Renal cortical epithelial cell (primary cell): ENCODE data around the gene SRGAP2. TPM values are rescaled to one million over a fixed set of nuclear protein-coding genes. Genes with fewer than 3 reads are reported as not detected.
"Not testable (repeated sequence)": the region's sequence is repeated elsewhere in the genome, so short reads cannot be mapped to it uniquely, and the experiment has no call there.

ENCODE experiments used
- DNase-seq: peaks from one replicate; pipeline ENCODE4 v3.0.0-alpha.2; 2011; ENCODE audit warnings: low read depth
- total RNA-seq: library from RNA; depleted of rRNA; stranded (reverse); fragments of >200 nt; gene quantifications from 2 replicates; pipeline ENCODE4 v1.2.3, GENCODE V29; 2014

SRGAP2 gene
- total RNA-seq, 1 donor from 2014 or later: 56.9 TPM

DNA sequence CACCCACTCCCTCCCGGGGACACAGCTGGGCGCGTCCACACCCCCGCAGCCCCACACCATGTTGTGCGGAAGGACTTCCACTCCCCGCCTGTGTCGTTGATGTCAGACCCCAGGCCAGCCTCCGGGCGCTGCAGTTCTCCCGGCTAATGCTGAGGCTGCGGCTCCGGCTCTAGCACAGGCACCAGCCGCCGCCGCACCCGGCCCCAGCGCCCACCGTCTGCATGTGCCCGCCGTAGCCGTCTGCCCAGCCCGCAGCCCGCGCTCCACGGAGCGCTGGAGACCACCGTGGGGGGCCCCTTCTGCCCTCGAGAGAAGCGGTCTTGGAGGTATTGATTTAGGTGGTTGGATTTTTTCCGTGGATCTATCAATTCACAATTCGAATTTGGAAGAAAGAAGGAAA is 2.2 kb downstream of the SRGAP2 start:
- DNase-seq: not testable (repeated sequence)

DNA sequence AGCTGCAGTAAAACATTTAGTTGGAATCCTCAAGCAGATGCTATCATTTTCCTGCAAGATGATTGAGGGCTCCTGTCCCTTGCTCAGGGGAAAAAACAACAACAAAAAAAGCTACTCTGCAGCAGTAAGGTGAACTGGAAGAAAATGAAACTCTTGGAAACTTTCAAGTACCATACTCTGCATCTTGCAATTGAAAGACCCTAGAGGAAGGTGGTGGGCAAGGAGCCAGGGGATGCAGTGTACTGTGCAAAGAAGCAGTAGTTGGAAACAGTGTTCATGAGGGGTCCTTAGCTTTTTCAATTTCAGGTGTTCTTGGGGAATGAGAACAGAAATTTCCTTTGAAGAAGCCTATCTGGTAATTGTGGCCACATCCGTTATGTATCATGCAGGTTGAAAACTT is 7.5 kb downstream of the SRGAP2 start:
- DNase-seq: not testable (repeated sequence)

DNA sequence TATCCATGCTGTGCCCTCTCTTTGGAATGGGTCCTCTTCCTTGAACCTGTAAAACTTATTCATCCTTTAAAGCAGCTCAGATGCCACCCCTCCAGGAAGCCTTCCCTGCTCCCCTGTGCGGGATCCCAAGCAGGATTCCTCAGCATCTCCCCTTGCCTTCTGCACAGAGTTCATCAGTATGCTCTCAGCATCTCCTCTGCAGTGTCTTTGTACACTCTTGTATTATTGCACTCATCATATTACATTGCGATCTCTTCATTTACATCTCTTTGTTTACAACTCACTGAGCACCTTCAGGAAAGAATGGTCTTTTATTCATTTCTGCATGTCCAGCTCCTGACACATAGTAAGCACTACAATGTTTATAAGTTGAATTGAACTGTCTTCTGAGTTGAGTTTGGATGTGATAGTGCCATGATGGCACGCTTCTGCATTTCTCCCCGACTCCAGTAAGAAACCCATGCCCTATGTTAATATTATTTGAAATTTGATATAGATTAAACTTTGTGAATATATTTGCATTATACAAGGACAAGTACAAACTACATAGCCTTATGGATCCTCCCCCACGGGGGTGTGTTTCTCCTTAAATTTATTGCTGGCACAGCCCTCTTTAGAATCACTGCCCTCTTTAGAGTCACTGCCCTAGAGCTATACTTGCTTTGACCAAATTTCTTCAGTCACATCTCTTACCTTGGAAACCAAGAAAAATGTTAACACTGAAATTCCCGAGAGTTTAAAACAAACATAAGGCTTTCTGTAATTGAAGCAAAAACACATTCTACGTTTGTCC is 12.5 kb downstream of the SRGAP2 start:
- DNase-seq: not testable (repeated sequence)

DNA sequence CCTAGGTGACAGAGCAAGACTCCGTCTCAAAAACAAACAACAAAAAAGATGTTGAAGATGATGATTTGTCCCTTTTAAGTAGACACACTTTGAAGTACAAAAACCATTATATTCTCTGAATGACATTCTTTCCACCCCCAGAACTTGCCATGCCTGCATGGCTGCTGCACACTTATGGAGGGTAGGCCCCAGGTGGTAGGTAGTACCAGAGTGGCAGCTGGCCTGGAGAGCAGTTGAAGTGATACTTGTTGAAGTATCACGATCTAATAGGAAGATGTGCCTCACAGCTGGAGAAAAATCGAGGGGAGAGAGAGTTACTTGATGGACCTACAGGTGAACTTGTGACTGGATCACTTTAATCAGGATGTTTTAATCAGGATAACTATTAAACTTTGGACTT is 14.9 kb downstream of the SRGAP2 start:
- not testable (repeated sequence) for DNase-seq

DNA sequence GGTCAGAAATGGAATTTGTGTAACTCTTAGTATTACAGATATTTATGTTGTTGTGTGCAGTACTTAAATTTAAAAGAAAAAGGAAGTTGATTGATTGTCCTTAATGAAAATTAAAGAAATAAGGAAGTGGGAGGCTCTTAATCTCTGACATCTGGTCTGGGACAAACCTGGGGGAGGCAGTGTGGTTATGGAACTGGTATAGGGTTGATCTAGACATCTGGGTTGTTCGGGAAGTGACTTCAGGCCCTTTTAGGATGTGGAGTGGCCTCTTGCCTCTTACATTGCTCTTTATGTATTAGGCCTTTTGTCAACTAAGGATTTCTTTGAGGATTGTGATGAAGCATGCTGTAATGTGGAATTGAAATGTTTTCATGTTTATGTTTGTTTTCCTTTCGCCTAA is 15.4 kb downstream of the SRGAP2 start:
- not testable (repeated sequence) for DNase-seq

DNA sequence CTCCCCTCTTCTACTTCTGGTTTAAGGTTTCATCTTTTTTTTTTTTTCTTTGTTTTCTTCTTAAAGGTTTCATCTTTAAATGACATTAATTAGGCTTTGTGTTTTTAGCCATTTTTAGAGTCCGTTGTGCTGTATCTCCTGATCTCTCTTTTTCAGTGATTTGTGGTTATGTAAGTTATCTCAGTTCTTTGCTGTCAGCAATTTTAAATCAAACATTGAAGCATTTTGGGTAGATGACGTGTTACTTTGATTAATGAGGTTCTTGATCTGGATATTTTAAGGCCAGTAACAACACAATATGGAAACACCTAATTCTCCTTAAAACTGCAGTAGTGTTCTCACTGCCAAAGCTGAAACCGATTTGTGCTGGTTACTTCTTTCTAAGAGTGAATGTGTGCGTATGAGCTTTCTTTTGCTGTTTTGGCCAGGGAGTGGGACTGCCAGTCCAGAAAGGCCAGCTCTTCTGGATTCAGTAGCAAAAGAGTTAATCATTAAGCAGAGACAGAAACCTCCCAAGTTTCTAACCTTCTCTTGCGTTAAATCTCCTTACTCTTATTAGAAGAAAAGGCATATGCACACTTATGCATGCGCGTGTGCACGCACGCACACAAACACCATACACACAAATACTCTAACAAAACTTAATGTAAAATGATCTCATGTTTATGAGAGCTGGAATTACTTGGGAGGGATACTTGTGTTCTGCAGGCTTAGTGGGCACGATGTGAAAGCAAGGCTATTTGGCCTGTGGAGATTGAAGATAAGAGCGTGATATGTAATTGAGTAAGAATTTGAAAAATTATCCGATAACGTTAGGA is 16.4 kb downstream of the SRGAP2 start:
- DNase-seq: not testable (repeated sequence)

DNA sequence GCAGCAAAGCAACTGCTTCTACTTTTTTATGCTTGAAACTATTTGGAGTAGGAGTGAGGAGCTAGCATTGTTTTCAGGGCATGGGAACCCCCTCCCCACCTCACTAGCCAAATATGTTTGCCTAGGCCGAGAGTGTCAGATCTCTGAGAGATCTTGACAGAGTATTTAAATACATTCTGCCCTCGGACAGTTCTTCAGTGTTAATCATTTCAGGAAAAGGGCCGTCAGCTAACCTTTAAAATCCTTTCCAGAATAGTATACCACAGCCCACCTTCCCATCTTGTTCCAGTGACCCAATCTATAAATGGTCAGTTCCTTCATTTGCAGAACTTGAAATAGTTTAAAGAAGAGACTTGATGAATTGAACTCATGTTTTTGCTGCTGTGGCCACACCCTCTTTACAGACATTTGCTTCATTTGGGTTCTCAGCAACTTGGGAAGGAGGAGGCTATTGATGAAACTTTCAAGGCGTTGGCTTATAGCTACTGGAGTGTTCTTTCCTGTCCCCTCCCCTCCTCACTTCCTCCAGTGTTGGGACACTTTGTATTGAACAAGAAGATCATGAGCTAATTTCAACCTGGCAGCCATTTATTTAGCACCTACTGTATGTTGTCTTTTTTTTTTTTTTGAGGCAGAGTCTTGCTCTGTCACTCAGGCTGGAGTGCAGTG is 17.1 kb downstream of the SRGAP2 start:
- not testable (repeated sequence) for DNase-seq

DNA sequence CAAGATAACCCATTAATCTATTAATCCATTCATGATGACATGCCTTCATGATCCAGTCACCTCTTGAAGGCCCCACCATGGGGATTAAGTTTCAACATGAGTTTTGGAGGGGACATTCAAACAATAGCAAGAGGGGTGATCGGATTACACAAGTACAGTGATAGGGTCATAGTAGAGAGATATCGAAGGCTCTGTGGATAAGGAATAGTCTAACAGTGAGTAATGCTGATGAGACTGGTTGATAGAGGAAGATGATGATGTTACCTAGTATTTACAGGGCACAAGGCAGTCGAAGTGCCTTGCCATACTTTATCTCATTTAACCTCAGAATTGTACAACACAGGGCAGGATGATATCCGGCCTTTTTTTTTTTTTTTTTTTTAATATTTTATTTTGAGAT is 18.2 kb downstream of the SRGAP2 start:
- DNase-seq: not testable (repeated sequence)

DNA sequence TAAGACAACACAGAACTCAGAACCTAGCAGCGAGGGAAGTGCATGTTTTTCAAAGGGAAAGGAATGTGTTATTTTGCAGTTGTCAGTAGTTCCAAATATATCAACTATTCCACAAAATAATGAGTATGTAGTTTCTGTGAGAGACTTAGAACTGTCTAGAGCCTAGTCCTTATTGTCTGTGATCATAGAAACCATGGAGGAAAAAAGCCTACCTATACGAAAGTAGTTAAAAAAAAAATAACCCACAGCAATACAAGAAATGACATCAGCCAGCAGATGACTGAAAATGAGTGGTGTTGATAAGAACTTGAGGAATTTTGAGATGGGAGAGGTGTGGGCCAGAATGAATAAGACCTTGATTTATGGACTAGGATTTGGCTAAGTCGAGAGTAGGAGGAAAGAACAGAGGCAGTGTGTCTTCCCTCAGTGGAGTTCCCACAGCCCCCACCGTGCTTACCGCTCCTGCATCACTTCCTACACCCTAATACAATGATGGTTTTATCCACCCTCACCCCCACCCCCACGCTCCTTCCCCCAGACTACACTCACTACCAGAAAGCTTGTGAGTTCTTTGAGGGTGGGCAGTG is 20.9 kb downstream of the SRGAP2 start:
- DNase-seq: not testable (repeated sequence)

DNA sequence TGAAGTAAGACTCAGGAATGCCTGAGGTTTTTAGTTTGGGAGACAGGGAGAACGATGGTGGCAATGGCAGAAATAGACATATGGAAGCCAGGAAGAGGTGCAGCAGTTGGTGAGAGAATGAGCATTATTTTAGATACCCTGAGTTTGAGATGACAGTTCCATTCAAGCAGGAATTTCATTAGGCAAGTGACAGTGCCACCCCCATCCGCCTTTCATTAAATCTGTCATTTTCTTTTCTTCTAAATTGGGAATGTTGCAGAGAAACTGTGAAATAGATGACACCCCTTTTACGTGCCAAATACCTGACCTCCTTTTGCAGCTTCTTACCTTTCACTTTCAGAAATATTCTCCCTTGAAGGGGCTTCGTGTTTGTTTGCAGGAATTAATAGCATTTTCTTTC is 22.0 kb downstream of the SRGAP2 start:
- DNase-seq: not testable (repeated sequence)

DNA sequence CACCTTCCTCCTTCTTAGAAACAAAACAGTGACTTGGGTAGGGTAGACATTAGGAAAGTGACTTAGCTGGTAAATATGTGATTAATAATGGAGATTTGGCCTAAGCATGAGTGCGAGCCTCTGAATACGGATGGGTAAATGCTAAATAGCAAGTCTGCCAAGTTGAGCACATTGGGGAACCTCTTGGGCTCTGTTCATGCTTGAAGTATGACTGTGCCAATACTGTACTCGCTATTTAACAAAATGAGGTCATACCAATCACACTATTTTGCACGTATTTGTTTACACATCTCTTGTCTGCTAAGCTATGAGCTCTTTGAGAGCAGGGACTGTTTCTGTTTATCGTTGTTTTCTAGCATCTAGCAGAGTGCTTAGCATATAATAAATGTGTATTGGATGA is 23.5 kb downstream of the SRGAP2 start:
- DNase-seq: not testable (repeated sequence)

DNA sequence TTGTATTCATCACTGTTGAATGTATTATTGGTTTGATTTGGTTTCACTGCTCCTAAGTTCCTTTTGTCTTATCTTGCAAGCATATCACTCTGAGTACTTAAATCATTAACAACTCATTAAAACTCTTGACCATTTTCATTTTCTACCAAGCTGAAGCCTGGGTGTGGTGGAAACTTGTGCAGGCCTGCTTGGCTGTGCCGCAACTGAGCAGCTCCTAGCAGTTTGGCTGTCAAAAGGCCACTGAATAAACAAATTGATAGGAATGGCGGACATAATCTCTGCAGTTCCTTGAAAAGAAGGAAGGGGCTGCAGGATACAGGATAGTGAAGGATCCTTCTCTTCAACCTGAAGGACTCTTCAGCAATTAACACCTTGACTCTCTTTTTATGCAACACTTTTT is 25.9 kb downstream of the SRGAP2 start:
- not testable (repeated sequence) for DNase-seq

DNA sequence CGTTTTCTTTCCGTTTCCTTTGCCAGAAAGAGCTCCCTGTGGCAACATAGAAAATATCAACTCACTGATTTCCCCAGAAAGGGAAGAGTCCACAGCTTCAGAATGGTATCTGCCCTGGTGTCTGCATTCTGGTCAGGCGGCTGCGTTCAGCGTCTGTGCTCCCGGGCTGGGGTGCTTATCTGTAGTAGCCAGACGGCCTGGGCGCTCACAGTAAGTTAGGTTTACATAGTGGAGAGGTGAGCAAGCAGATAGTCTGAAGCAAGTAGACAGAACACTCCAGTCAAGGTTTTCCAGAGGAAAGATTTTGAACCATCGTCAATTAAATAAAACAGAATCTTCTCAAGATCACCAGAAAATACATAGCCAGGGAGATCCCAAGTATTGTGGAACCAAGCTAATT is 28.6 kb downstream of the SRGAP2 start:
- DNase-seq: not testable (repeated sequence)

DNA sequence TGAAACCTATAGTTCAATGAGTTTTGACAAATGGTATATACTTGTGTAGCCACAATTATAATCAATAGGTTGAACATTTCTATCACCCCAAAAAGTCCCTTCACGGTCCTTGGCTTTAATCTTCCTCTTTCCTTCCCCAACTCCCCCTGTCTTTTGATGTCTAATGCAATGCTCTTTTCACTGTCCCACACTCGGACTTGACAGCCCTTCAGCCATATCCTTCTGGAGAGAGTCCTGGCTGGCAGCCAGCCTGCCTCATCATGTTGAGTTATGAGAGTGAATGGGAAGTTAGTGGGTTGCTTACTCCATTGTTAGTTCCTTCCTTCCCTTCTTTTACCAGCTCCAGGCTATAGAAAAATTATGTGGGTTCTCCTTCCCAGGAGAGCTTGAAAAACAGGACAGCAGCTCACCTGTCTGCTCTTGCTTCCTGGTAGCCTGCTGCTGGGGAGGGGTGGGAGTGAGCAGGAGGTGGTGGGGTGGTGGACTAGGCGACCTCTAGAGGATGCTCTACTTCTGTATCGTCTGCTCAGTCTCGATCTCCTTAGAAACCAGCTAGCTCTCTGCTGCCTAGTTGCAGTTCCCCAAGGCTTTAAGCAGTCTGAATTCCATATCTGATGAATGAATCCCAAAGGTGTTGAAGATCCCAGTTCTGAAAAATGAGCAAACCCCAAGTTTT is 29.8 kb downstream of the SRGAP2 start:
- DNase-seq: not testable (repeated sequence)

DNA sequence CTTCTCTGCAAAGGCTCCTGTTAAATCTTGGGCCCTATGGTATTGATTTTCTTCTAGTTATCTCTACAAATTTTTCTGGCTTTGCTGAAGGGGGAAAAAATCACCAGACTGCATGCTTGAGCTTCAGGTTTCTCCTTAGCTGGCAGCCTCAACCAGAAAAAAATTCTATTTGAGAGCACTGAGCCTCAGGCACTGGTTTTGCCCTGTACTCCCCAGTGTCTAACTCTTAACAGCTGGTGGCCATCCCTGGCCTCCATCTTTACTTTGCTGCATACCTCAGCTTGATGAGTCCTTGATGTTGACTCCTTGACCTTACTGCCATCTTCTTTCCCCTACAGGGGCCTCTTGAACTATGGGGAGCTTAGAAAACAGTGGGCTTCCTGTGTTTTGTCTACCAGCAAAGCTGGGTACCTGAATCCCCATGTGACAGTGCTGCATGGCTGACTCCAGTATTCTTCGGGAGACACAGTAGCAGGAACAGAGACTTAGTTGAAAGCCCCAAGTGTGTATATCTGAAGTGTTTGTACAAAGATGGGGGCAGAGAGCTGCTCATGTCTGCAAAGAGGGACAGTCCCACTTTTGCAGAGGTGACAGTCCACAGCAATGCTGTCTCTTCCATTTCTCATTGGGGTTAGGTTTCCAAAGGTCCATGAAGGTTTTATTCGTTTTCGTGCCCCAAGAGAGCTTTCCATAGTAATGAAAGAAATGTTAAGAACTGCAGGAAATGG is 31.0 kb downstream of the SRGAP2 start:
- not testable (repeated sequence) for DNase-seq

DNA sequence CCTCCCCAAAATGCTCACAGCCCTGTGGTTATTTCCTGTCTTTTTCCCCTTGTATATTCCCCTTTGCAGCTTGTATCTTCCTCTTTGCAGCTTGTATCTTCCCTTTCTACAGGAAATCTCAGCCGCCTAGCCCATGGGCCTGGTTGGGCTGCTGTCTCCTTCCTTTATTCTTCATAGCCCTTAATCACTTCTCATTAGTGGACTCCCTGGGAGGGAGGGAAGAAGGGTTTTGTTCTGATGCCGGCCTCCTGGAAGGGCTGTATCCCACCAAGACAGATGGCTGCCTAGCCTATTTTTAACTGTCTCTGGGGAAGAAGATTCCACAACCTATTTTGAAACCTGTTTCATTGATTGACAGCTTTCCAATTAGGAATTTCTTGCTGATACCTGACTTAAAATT is 31.8 kb downstream of the SRGAP2 start:
- DNase-seq: not testable (repeated sequence)

DNA sequence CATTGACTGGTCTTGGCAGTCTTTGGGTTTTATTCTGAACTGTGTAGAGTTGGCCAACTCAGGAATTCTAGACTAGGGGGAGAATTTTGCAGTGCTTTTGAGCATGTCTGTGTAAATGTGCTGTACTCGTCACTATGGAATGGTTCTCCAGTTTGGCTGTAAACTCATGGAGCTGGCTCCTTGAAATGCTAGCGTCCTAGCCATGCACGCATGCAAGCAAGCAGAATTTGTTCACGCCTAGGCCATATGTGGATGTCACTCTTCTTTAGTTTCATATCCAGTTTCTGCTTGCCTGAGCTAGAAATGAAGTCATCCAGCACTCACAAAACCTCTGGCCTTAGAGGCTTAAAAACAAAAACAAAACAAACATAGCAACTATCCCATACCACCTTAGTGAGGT is 36.9 kb downstream of the SRGAP2 start:
- DNase-seq: not testable (repeated sequence)

DNA sequence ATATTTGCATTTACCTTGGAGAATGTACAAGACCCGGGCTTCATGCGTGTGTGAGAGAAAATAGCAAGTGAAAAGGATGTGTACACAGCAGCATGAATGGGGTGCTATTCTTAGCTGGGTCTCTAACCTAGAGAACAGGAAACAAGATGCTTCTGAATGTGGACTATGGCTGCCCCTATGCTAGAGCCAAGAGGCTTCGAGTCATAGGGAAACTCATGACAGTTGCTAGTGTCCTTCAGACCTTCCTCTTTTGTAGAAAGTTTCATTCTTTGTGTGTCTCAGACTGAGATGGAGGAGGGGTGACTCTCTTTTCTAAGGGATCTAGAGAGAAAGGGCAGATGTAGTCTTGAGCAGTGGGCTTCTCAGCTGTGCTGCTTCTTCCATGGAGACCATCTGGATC is 40.0 kb downstream of the SRGAP2 start:
- not testable (repeated sequence) for DNase-seq

DNA sequence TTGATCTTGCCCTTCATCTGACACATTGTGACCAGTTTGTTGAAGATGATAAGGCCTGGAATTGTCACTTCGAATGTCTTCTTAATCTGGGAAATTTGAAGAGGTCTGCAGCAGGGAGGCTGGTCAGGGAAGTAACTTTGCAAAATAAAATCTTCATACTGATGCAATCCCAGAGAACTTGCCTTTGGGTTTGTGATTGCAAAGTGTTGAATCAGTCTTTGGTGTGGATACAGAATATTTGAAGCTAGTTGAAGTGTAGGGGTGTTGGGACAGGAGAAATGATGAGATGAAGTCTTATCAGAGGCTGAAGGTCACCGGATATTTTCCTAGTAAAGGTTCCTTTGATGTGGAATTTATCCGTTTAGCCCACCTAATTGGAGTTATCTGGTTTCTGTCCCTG is 42.1 kb downstream of the SRGAP2 start:
- DNase-seq: not testable (repeated sequence)

DNA sequence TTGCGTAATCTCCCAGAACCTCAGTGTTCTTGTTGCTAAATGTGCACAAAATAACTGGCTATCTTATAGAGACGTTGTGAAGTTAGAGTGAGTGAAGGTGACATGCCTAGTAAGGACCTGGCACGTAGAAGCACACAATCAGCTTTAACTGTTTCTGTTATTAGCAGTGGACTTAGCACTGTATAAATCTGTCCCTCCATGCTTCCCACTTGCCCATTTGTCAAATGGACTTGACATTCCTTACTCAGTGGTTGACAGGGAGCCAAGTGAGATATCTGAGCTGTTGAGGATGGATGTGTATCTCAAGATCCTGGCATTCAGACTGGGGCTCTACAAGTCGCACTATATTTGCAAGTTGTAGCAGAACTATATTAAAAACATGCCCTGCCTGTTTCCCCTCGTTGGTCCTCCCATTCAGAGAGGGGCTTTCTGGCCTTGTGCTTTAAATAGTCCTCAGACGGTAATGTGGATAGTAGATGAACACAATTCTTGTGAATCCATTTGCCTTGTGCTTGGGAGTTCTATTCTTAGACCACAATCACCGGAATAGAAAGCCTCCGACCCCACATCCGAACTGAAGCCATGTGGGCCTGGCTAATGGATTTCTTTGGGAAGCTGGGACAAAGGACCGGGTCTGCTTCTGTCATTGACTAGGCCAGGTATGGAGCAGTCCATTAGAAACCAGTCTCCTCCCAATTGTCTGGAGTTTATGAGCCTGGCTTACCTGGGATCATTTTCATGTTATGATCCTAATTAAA is 43.0 kb downstream of the SRGAP2 start:
- not testable (repeated sequence) for DNase-seq
